ENCODE data around the gene RGS11. TPM values are rescaled to one million over a fixed set of nuclear protein-coding genes. Genes with fewer than 3 reads are reported as not detected.
"Not testable (repeated sequence)": the region's sequence is repeated elsewhere in the genome, so short reads cannot be mapped to it uniquely, and the experiment has no call there.

Gene RGS11
- total and polyA plus RNA-seq, 2 donors (not counting 1 experiment from before 2014, with no cell fraction given) = 1.1 to 6.3 TPM

DNA sequence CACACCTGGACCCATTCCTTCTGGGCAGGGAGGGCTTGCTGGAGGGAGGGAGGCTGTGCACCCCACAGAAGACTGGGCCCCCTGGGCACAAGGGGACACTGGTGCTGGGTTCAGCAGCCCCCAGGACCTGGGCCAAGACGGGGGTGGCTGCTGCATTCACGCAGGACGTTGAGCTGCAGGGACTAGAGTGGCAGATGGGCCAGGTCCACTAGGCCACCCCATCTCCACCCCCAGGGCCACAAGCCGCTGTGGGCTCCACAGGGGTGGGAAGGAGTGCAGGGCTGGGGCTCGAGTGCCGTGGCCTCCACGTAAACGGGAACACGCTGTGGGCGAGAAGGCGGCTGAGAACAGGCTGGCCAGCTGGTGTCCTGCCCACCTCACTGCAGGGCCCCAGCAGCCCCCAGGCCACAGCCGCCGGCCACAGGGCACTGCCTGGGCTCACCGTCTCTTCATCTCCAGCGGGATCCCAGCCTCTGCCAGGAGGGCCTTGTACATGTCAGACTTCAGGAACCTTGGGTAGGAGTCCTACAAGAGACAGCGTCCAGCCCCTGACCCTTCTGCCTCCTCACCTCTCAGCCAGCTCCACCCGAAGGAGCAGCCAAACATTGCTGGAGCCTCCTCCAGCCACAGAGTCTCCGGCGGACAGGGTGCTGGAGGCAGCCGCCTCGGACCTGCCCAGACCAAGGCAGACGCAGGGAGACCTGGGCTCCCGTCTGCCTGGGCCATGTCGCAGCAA lies 6.5 kb downstream of the RGS11 start:
- no peak overlapping the region for H3K4me2 ChIP-seq (ENCODE audit: extremely low read depth, insufficient read depth, low read length)
- H3K9me3 ChIP-seq (ENCODE audit: control insufficient read depth, insufficient read depth, low read depth, low read length) = no peaks in the 10 kb centered on the region
- no peaks in the 10 kb centered on the region for H3K4me1 ChIP-seq (ENCODE audit: control insufficient read depth, extremely low read depth, insufficient read depth, low read length)
- H3K27ac ChIP-seq (ENCODE audit: insufficient read depth, low read length) = no peak overlapping the region
- no peaks in the 10 kb centered on the region for H3K36me3 ChIP-seq (ENCODE audit: control insufficient read depth, insufficient read depth, low read length)
- no peaks in the 10 kb centered on the region for H4K20me1 ChIP-seq (ENCODE audit: control insufficient read depth, extremely low read depth, insufficient read depth, low read length)
- H3K79me2 ChIP-seq (ENCODE audit: control insufficient read depth, insufficient read depth, low read length) = no peaks in the 10 kb centered on the region
- H2AFZ ChIP-seq (ENCODE audit: low read length) = no peak overlapping the region
- H3K4me3 ChIP-seq (replicated peaks in 1 of 4; ENCODE audit: control extremely low read depth in 1 of 4, insufficient read depth in 1 of 4, low read depth in 3 of 4, low read length in 4 of 4) = no peak overlapping the region
- TF ChIP-seq, protein P1, sequence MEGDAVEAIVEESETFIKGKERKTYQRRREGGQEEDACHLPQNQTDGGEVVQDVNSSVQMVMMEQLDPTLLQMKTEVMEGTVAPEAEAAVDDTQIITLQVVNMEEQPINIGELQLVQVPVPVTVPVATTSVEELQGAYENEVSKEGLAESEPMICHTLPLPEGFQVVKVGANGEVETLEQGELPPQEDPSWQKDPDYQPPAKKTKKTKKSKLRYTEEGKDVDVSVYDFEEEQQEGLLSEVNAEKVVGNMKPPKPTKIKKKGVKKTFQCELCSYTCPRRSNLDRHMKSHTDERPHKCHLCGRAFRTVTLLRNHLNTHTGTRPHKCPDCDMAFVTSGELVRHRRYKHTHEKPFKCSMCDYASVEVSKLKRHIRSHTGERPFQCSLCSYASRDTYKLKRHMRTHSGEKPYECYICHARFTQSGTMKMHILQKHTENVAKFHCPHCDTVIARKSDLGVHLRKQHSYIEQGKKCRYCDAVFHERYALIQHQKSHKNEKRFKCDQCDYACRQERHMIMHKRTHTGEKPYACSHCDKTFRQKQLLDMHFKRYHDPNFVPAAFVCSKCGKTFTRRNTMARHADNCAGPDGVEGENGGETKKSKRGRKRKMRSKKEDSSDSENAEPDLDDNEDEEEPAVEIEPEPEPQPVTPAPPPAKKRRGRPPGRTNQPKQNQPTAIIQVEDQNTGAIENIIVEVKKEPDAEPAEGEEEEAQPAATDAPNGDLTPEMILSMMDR (conservative IDR thresholded peaks at IDR 0.05 in 1 of 2, IDR thresholded peaks at IDR 0.05 in 1 of 2; ENCODE audit: low read depth in 1 of 2, low read length in 2 of 2) = no peak
- TF ChIP-seq EZH2 (IDR thresholded peaks at IDR 0.05; ENCODE audit: low read length, missing control alignments) = no peak
- H3K27me3 ChIP-seq (ENCODE audit: control insufficient read depth, insufficient read depth, low read length) = no peaks in the 10 kb centered on the region
- no peak overlapping the region for H3K9ac ChIP-seq (ENCODE audit: insufficient read depth, low read length)
- no peak for DNase-seq (ENCODE audit: low read depth in 2 of 2)

DNA sequence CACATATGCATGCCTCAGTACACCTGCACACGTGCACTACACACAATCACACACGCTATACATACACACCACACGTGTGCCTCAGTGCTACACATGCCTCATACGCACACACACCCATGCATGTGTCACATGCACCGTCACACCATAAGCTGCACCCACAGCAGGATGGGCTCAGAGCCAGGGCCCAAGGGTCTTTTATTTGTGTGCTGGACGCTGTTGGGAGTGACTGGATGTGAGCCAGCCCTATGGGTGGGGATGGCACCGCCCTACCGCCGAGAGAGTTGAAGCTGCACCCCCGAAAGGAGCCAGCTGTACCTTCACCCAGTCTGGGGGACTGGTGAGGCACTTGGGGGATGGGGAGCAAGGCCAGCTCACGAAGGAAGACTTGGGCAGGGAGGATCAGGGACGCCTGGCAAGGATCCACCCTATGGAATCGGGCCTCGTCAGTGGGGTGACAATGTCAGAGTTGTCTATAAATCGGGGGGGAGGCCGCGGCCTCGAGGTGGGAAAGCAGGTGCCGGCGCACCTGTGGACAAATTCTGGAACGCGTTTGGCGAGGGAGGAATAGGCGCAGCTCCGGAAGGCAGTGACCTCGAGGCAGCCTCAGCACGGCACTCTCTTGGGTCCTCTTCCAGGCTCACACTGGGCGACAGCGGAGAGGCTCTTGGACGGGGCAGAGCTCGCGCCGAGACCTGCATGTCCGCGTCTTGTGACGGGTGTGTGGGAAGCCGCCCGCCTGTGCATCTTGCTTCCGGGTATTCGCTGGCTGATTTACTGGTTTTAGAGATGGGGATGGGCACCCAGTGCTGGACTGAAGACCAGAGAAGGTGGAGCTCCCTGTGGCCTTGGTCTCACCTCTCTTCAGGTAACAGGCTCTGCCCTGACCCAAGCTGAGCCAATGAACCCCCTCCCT lies 7.3 kb downstream of the RGS11 start:
- no peak overlapping the region for H3K9ac ChIP-seq (ENCODE audit: insufficient read depth, low read length)
- no peak for DNase-seq (ENCODE audit: low read depth in 2 of 2)
- no peak overlapping the region for H3K27ac ChIP-seq (ENCODE audit: insufficient read depth, low read length)
- no peaks in the 10 kb centered on the region for H3K79me2 ChIP-seq (ENCODE audit: control insufficient read depth, insufficient read depth, low read length)
- H3K4me3 ChIP-seq (replicated peaks in 1 of 4; ENCODE audit: control extremely low read depth in 1 of 4, insufficient read depth in 1 of 4, low read depth in 3 of 4, low read length in 4 of 4) = no peak overlapping the region
- no peaks in the 10 kb centered on the region for H4K20me1 ChIP-seq (ENCODE audit: control insufficient read depth, extremely low read depth, insufficient read depth, low read length)
- no peak for TF ChIP-seq EZH2 (IDR thresholded peaks at IDR 0.05; ENCODE audit: low read length, missing control alignments)
- TF ChIP-seq, protein P1 (conservative IDR thresholded peaks at IDR 0.05 in 1 of 2, IDR thresholded peaks at IDR 0.05 in 1 of 2; ENCODE audit: low read depth in 1 of 2, low read length in 2 of 2) = no peak
- no peaks in the 10 kb centered on the region for H3K27me3 ChIP-seq (ENCODE audit: control insufficient read depth, insufficient read depth, low read length)
- H3K36me3 ChIP-seq (ENCODE audit: control insufficient read depth, insufficient read depth, low read length) = no peaks in the 10 kb centered on the region
- no peak overlapping the region for H3K4me2 ChIP-seq (ENCODE audit: extremely low read depth, insufficient read depth, low read length)
- H3K4me1 ChIP-seq (ENCODE audit: control insufficient read depth, extremely low read depth, insufficient read depth, low read length) = no peaks in the 10 kb centered on the region
- no peaks in the 10 kb centered on the region for H3K9me3 ChIP-seq (ENCODE audit: control insufficient read depth, insufficient read depth, low read depth, low read length)
- H2AFZ ChIP-seq (ENCODE audit: low read length) = no peak overlapping the region

DNA sequence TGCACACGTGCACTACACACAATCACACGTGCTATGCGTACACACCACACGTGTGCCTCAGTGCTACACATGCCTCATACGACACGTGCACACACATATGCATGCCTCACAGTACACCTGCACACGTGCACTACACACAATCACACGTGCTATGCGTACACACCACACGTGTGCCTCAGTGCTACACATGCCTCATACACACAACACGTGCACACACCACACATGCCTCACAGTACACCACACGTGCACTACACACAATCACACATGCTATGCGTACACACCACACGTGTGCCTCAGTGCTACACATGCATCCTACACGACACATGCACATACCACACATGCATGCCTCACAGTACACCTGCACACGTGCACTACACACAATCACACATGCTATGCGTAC lies 8.2 kb downstream of the RGS11 start:
- H3K9ac ChIP-seq (ENCODE audit: insufficient read depth, low read length); H3K79me2 ChIP-seq (ENCODE audit: control insufficient read depth, insufficient read depth, low read length); H3K27me3 ChIP-seq (ENCODE audit: control insufficient read depth, insufficient read depth, low read length); H3K27ac ChIP-seq (ENCODE audit: insufficient read depth, low read length); H3K36me3 ChIP-seq (ENCODE audit: control insufficient read depth, insufficient read depth, low read length); H3K4me1 ChIP-seq (ENCODE audit: control insufficient read depth, extremely low read depth, insufficient read depth, low read length); H3K4me3 ChIP-seq (replicated peaks in 1 of 4; ENCODE audit: control extremely low read depth in 1 of 4, insufficient read depth in 1 of 4, low read depth in 3 of 4, low read length in 4 of 4); H3K4me2 ChIP-seq (ENCODE audit: extremely low read depth, insufficient read depth, low read length); H2AFZ ChIP-seq (ENCODE audit: low read length); DNase-seq (ENCODE audit: low read depth in 2 of 2); H3K9me3 ChIP-seq (ENCODE audit: control insufficient read depth, insufficient read depth, low read depth, low read length); H4K20me1 ChIP-seq (ENCODE audit: control insufficient read depth, extremely low read depth, insufficient read depth, low read length): not testable (repeated sequence)
